GM19193 (cell line): ENCODE measurements around the gene AFAP1.

Experiments
- POLR2A ChIP-seq: IDR thresholded peaks from 4 replicates; pipeline ENCODE4 v1.6.1; 2011; ENCODE audit not compliant: insufficient read depth, insufficient read length; ENCODE audit errors: extremely low read depth

Gene AFAP1

GRCh38 chr4:7753271-7753670 is 186.4 kb downstream of the AFAP1 start:
- no peak for TF ChIP-seq POLR2A

GRCh38 chr4:7752649-7753048 is 187.0 kb downstream of the AFAP1 start:
- no peak for TF ChIP-seq POLR2A

GRCh38 chr4:7750972-7751371 is 188.7 kb downstream of the AFAP1 start:
- no peak for TF ChIP-seq POLR2A

- no peak for TF ChIP-seq POLR2A
Measured at GRCh38 chr4:7750523-7750922, 189.1 kb downstream of the AFAP1 start.

- no peak for TF ChIP-seq POLR2A
Measured at GRCh38 chr4:7747566-7747965, 192.1 kb downstream of the AFAP1 start.

- TF ChIP-seq POLR2A = no peak
Measured at GRCh38 chr4:7747062-7747385, 192.6 kb downstream of the AFAP1 start.

- no peak for TF ChIP-seq POLR2A
Measured at GRCh38 chr4:7746351-7747061, 193.2 kb downstream of the AFAP1 start.

- no peak for TF ChIP-seq POLR2A
Measured at GRCh38 chr4:7745301-7745885, 194.3 kb downstream of the AFAP1 start.

GRCh38 chr4:7744142-7744804 is 195.4 kb downstream of the AFAP1 start:
- TF ChIP-seq POLR2A = no peak

GRCh38 chr4:7742807-7743280 is 196.8 kb downstream of the AFAP1 start:
- no peak for TF ChIP-seq POLR2A

GRCh38 chr4:7741946-7742806 is 197.5 kb downstream of the AFAP1 start:
- no peak for TF ChIP-seq POLR2A

- TF ChIP-seq POLR2A = no peak
Measured at GRCh38 chr4:7740866-7741525, 198.7 kb downstream of the AFAP1 start.

- no peak for TF ChIP-seq POLR2A
Measured at GRCh38 chr4:7739918-7740865, 199.5 kb downstream of the AFAP1 start.
